Thyroid gland (tissue), 4 donors: ENCODE data around the gene RETREG1. TPM values are rescaled to one million over a fixed set of nuclear protein-coding genes. Genes with fewer than 3 reads are reported as not detected.

Experiments
- DNase-seq, 2 donors: peaks; one replicate each; pipeline ENCODE4 v3.0.0-alpha.2; 2019
- H3K27ac ChIP-seq, 3 donors: fragments of 200-600 bp; sonication (generic); 1 replicate in 2 of 3; 2 replicates in 1 of 3; pipeline ENCODE4 v1.5.1; 2016 to 2019; ENCODE audit warnings: mild to moderate bottlenecking in 1 of 3, moderate library complexity in 1 of 3
- H3K27me3 ChIP-seq: fragments of 200-600 bp; sonication (generic); one replicate; pipeline ENCODE4 v1.5.1; 2019
- H3K36me3 ChIP-seq, 2 donors: fragments of 200-600 bp; sonication (generic); one replicate each; pipeline ENCODE4 v1.5.1; 2016 to 2019
- H3K4me1 ChIP-seq, 2 donors: fragments of 200-600 bp; sonication (generic); one replicate each; pipeline ENCODE4 v1.5.1; 2017 to 2019
- H3K4me3 ChIP-seq, 3 donors: fragments of 200-600 bp; sonication (generic); replicated peaks in 1 of 3; 1 replicate in 2 of 3; 2 replicates in 1 of 3; pipeline ENCODE4 v1.5.1; 2016; ENCODE audit warnings: mild to moderate bottlenecking in 1 of 3
- H3K9me3 ChIP-seq: fragments of 200-600 bp; sonication (generic); one replicate; pipeline ENCODE4 v1.5.1; 2017
- POLR2A ChIP-seq, 2 donors: fragments of 450-650 bp; IDR thresholded peaks; one replicate each; pipeline ENCODE4 v1.6.1; 2017; ENCODE audit warnings: antibody characterized with exemption in 2 of 2, mild to moderate bottlenecking in 2 of 2, moderate library complexity in 1 of 2
- WGBS, 2 donors: methylation state at CpG; one replicate each; pipeline ENCODE4 v1.1.5; 2017; 5-methylcytosine and 5-hydroxymethylcytosine counted together
- intact Hi-C: fragments of 100-400 bp; cut with DNase I; formaldehyde crosslinking; loops from one replicate; pipeline ENCODE4 v1.15.1; 2023
- total RNA-seq, 4 donors: library from RNA; depleted of rRNA; stranded (reverse); fragments of >200 nt; gene quantifications; one replicate each; pipeline ENCODE4 v1.2.3, GENCODE V29; 2016
- TF ChIP-seq, protein P1 (sequence below), 6 experiments: fragments of 200-600 bp in 3 of 6; fragments of 450-650 bp in 3 of 6; sonication (generic) in 3 of 6; IDR thresholded peaks; one replicate each; pipeline ENCODE4 v1.5.1; 2016 to 2019; ENCODE audit warnings: antibody characterized with exemption in 6 of 6, mild to moderate bottlenecking in 2 of 6, inconsistent platforms in 1 of 6, moderate library complexity in 1 of 6

The RETREG1 gene
- total RNA-seq, 4 donors from 2014 or later, result 14.8 to 22.1 (median 17.9) TPM

DNA sequence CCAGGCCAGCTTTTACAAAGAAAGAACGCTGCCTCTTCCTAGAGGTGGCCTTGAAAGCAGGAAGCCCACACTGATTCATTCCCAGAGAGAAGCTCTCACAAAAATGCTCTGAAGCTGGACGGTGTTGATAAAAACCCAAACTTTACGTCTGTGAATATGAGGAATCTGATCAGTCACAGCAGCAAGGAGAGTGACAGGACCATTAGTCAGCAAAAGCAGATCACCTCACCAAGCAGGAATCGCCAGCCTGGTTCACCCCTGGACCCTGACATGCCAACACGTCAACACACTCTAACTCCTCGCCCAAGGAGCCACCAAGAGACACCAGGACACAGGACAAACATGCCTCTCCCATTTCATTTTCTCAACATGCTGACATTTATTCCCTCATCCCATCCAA is 80.6 kb downstream of the RETREG1 start:
- intact Hi-C loops, result loop anchor here (5.0 kb wide), 1 partner anchor 44 kb away; no protein-coding TSS in a partner anchor
- Histone ChIP-seq H3K27me3 (no peaks in the 10 kb centered on the region), H3K27ac (no peak overlapping the region), H3K36me3 (no peaks in the 10 kb centered on the region), H3K4me3 (no peak overlapping the region), H3K4me1 (peaks cover 10 to 14% of the 10 kb centered on the region in 2 donors), H3K9me3 (no peaks in the 10 kb centered on the region)
- WGBS, 2 donors, result 85 to 92% methylated on average over 6 of the region's 6 CpGs
- DNase-seq, result no peak
- TF ChIP-seq, protein P1, sequence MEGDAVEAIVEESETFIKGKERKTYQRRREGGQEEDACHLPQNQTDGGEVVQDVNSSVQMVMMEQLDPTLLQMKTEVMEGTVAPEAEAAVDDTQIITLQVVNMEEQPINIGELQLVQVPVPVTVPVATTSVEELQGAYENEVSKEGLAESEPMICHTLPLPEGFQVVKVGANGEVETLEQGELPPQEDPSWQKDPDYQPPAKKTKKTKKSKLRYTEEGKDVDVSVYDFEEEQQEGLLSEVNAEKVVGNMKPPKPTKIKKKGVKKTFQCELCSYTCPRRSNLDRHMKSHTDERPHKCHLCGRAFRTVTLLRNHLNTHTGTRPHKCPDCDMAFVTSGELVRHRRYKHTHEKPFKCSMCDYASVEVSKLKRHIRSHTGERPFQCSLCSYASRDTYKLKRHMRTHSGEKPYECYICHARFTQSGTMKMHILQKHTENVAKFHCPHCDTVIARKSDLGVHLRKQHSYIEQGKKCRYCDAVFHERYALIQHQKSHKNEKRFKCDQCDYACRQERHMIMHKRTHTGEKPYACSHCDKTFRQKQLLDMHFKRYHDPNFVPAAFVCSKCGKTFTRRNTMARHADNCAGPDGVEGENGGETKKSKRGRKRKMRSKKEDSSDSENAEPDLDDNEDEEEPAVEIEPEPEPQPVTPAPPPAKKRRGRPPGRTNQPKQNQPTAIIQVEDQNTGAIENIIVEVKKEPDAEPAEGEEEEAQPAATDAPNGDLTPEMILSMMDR (IDR thresholded peaks at IDR 0.05), result no peak
- no peak for TF ChIP-seq POLR2A (IDR thresholded peaks at IDR 0.05)

DNA sequence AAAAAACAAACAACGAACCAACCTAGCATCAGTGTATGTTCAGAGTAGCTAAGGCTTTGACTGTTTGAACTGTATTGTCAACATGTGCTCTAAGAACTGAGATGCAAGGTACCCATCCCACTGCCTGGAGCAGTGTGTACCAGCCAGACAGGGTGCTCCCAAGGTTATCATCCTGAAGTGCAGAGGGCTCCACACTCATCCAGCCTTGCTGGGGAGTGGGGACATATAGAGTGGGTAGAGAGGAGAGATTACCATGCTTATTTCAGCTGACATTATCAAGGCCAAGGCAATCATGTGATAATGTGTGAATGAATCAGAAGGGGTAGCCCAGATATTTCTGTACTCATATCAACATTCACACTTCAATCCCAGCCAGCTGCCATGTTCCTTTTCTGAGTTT is 82.5 kb downstream of the RETREG1 start:
- Histone ChIP-seq H3K4me1 (peaks cover 6 to 10% of the 10 kb centered on the region in 2 donors), H3K27me3 (no peaks in the 10 kb centered on the region), H3K36me3 (no peaks in the 10 kb centered on the region), H3K4me3 (no peak overlapping the region), H3K27ac (no peak overlapping the region), H3K9me3 (no peaks in the 10 kb centered on the region)
- intact Hi-C loops, result no loop called here
- DNase-seq, result no peak
- TF ChIP-seq POLR2A (IDR thresholded peaks at IDR 0.05), result no peak
- TF ChIP-seq, protein P1 (IDR thresholded peaks at IDR 0.05), result no peak
- 90 to 94% methylated on average over 1 of the region's 1 CpG for WGBS, 2 donors

GRCh38 chr5:16531063-16531648 is 85.6 kb downstream of the RETREG1 start:
- Histone ChIP-seq H3K9me3 (no peaks in the 10 kb centered on the region), H3K27me3 (no peaks in the 10 kb centered on the region), H3K4me3 (no peak overlapping the region), H3K27ac (no peak overlapping the region), H3K4me1 (no peaks in the 10 kb centered on the region), H3K36me3 (no peaks in the 10 kb centered on the region)
- WGBS, 2 donors, result 86 to 94% methylated on average over 4 of the region's 4 CpGs
- TF ChIP-seq, protein P1 (IDR thresholded peaks at IDR 0.05), result no peak
- no peak for TF ChIP-seq POLR2A (IDR thresholded peaks at IDR 0.05)
- intact Hi-C loops, result no loop called here
- DNase-seq, result no peak

DNA sequence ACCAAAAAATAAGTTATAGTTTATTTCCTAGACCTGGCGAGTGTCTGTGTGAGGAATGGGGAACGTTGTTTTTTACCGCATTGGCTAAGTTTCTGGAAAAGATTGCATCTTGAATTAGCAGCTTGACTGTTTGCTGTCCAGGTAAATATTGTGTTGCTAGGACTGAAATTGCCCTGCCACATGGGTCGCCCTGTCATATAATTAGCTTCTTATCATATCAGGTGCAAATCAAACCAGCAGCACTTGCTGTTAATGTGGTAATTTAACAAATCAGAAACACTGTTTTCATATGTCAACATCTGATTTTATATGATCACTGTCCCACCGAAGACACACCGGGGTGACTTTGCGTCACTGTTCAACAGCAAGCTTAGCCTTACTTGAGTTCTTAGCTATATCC is 87.5 kb downstream of the RETREG1 start:
- intact Hi-C loops, result no loop called here
- WGBS, 2 donors, result 87 to 88% methylated on average over 7 of the region's 7 CpGs
- no peak for TF ChIP-seq POLR2A (IDR thresholded peaks at IDR 0.05)
- TF ChIP-seq, protein P1 (IDR thresholded peaks at IDR 0.05), result no peak
- no peak for DNase-seq
- no peak overlapping the region for H3K27ac ChIP-seq
- no peaks in the 10 kb centered on the region for H3K4me1 ChIP-seq
- H3K27me3 ChIP-seq, result no peaks in the 10 kb centered on the region
- no peak overlapping the region for H3K4me3 ChIP-seq
- no peaks in the 10 kb centered on the region for H3K9me3 ChIP-seq
- H3K36me3 ChIP-seq, result no peaks in the 10 kb centered on the region

GRCh38 chr5:16528382-16529110 is 88.3 kb downstream of the RETREG1 start:
- intact Hi-C loops, result no loop called here
- Histone ChIP-seq H3K4me3 (no peak overlapping the region), H3K27me3 (no peaks in the 10 kb centered on the region), H3K9me3 (no peaks in the 10 kb centered on the region), H3K36me3 (no peaks in the 10 kb centered on the region), H3K4me1 (no peaks in the 10 kb centered on the region), H3K27ac (no peak overlapping the region)
- WGBS, 2 donors, result 91 to 93% methylated on average over 7 of the region's 7 CpGs
- TF ChIP-seq, protein P1 (IDR thresholded peaks at IDR 0.05), result no peak
- TF ChIP-seq POLR2A (IDR thresholded peaks at IDR 0.05), result no peak
- no peak for DNase-seq
